ENCODE data around the gene P2RX3. TPM values are rescaled to one million over a fixed set of nuclear protein-coding genes. Genes with fewer than 3 reads are reported as not detected.
A peak's percentile ranks its signal among the peaks of the same experiment; 100 is the strongest.

The P2RX3 gene
- total RNA-seq, 1 experiment from 2014 or later: 0.15 TPM

DNA sequence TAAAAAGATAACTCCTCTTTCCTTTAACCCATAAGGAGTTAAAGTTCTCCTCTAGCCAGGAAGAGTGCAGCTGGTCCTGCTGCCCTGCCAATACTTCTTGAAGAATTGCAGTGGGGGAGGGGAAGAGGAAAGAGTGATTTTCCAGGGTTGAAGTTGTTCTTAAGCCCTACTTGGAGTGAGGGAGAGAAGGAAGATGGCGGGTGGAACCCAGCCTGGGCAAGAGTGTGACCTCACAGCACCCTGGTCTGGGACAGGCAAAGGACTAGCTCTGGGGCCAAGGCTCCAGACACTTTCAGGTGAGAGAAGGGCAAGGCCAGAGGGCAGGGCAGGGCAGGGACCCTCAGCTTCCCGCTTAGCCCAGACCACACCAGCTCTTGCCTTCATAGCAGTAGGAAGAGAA, 20.0 kb upstream of the P2RX3 start:
- no peak overlapping the region for H3K4me3 Mint-ChIP-seq
- Histone ChIP-seq H3K9me3 (ENCODE audit: control insufficient read depth, low read depth, low read length) (no peaks in the 10 kb centered on the region), H3K79me2 (ENCODE audit: insufficient read depth, low read length) (peaks cover 6% of the 10 kb centered on the region), H4K91ac (ENCODE audit: insufficient read length, low read depth, low read length) (no peak overlapping the region), H3K18ac (ENCODE audit: insufficient read length, low read depth, low read length) (no peak overlapping the region), H2AK5ac (ENCODE audit: insufficient read length, low read length) (no peak overlapping the region), H4K20me1 (ENCODE audit: control insufficient read depth, insufficient read depth, insufficient read length) (no peaks in the 10 kb centered on the region), H3K27me3 (ENCODE audit: insufficient read depth, low read length) (no peaks in the 10 kb centered on the region), H2BK20ac (ENCODE audit: low read depth, low read length, poor library complexity, severe bottlenecking) (no peak overlapping the region), H3K4ac (ENCODE audit: low read depth, low read length) (no peak overlapping the region), H3K4me2 (ENCODE audit: insufficient read depth, insufficient read length, low read length) (no peak overlapping the region), H2BK15ac (ENCODE audit: low read depth, low read length) (no peak overlapping the region), H3K9ac (ENCODE audit: extremely low read depth, insufficient read length, low read length) (no peak overlapping the region), H3K23me2 (ENCODE audit: insufficient read length, low read depth, low read length, poor library complexity, severe bottlenecking) (no peaks in the 10 kb centered on the region), H2AFZ (ENCODE audit: low read length) (no peak overlapping the region), H3K79me1 (ENCODE audit: insufficient read depth, low read depth, low read length, poor library complexity, severe bottlenecking) (peaks cover 13% of the 10 kb centered on the region), H2BK5ac (ENCODE audit: insufficient read length, low read length) (no peak overlapping the region), H4K8ac (replicated peaks; ENCODE audit: insufficient read length, low read depth, low read length) (no peak overlapping the region), H2BK12ac (ENCODE audit: insufficient read length, low read depth, low read length) (no peak overlapping the region), H3K27ac (ENCODE audit: insufficient read length, low read depth, low read length) (no peak overlapping the region), H2BK120ac (ENCODE audit: low read depth, low read length, poor library complexity, severe bottlenecking) (no peak overlapping the region), H3K14ac (ENCODE audit: insufficient read depth, low read length) (no peak overlapping the region; the same call in 1 of the 2 replicates), H3K56ac (ENCODE audit: insufficient read length, low read depth, low read length) (no peak overlapping the region), H4K5ac (ENCODE audit: insufficient read length, low read depth, low read length) (no peak overlapping the region), H3T11ph (ENCODE audit: low read length) (no peak overlapping the region), H3K4me1 (ENCODE audit: insufficient read depth, low read length) (peaks cover 25% of the 10 kb centered on the region; the same call in 1 of the 2 replicates), H3K23ac (ENCODE audit: insufficient read length, low read depth, low read length) (no peak overlapping the region)
- peaks cover 24 to 25% of the 10 kb centered on the region in 2 experiments for H3K4me1 Mint-ChIP-seq
- peak overlapping the region in 2 of 3 experiments; percentile 7 to 88; a peak in 4 of 7 replicates for H3K27ac Mint-ChIP-seq
- H3K27me3 Mint-ChIP-seq (ENCODE audit: low read depth): no peaks in the 10 kb centered on the region
- TF ChIP-seq, protein P1, sequence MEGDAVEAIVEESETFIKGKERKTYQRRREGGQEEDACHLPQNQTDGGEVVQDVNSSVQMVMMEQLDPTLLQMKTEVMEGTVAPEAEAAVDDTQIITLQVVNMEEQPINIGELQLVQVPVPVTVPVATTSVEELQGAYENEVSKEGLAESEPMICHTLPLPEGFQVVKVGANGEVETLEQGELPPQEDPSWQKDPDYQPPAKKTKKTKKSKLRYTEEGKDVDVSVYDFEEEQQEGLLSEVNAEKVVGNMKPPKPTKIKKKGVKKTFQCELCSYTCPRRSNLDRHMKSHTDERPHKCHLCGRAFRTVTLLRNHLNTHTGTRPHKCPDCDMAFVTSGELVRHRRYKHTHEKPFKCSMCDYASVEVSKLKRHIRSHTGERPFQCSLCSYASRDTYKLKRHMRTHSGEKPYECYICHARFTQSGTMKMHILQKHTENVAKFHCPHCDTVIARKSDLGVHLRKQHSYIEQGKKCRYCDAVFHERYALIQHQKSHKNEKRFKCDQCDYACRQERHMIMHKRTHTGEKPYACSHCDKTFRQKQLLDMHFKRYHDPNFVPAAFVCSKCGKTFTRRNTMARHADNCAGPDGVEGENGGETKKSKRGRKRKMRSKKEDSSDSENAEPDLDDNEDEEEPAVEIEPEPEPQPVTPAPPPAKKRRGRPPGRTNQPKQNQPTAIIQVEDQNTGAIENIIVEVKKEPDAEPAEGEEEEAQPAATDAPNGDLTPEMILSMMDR (conservative IDR thresholded peaks at IDR 0.05): no peak
- no peaks in the 10 kb centered on the region; a peak in 1 of 5 replicates for H3K9me3 Mint-ChIP-seq
- WGBS (ENCODE audit: extremely low coverage, insufficient read length, low lambda C conversion rate): no CpG with 5 or more reads among the region's 2 CpGs
- no peak for DNase-seq
- H3K36me3 Mint-ChIP-seq (ENCODE audit: insufficient read depth in 1 of 3, low read depth in 3 of 3): peaks cover 20 to 28% (median 20%) of the 10 kb centered on the region in 3 experiments

Data from H9 (cell line).